ENCODE data around the gene COX7A2. TPM values are rescaled to one million over a fixed set of nuclear protein-coding genes. Genes with fewer than 3 reads are reported as not detected.

The COX7A2 gene
- total and polyA plus RNA-seq, 9 donors, result 178 to 377 (median 207) TPM

DNA sequence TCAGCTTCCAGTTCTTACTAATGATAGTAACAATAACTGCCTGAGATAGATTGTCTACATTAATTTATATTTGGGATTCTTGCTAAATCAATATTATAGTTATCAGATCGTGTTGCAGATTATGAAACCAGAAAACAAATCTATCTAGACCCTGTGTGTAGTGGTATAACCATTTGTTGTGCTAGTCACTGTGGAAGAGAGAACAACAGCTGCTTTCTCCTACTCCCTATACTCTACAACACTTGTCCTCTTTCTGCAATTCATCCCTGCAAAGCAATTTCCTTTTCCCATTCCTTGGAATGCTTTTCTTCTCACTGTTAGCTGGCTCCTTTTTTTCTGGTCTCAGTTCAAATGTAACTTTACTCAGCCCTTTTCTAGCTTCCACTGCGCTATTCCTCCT is 8.3 kb downstream of the COX7A2 start:
- Histone ChIP-seq H3K27me3 (no peaks in the 10 kb centered on the region), H3K36me3 (no peaks in the 10 kb centered on the region), H3K4me3 (no peak overlapping the region), H3K4me1 (ENCODE audit: insufficient read depth) (peaks cover 3% of the 10 kb centered on the region), H3K27ac (no peak overlapping the region), H3K9me3 (no peaks in the 10 kb centered on the region)
- intact Hi-C loops (cut with DNase I), result no loop called here
- no peak for DNase-seq
- TF ChIP-seq, protein P1, sequence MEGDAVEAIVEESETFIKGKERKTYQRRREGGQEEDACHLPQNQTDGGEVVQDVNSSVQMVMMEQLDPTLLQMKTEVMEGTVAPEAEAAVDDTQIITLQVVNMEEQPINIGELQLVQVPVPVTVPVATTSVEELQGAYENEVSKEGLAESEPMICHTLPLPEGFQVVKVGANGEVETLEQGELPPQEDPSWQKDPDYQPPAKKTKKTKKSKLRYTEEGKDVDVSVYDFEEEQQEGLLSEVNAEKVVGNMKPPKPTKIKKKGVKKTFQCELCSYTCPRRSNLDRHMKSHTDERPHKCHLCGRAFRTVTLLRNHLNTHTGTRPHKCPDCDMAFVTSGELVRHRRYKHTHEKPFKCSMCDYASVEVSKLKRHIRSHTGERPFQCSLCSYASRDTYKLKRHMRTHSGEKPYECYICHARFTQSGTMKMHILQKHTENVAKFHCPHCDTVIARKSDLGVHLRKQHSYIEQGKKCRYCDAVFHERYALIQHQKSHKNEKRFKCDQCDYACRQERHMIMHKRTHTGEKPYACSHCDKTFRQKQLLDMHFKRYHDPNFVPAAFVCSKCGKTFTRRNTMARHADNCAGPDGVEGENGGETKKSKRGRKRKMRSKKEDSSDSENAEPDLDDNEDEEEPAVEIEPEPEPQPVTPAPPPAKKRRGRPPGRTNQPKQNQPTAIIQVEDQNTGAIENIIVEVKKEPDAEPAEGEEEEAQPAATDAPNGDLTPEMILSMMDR (IDR thresholded peaks at IDR 0.05), result no peak
- TF ChIP-seq EP300 (IDR thresholded peaks at IDR 0.05) (no peak), POLR2A (IDR thresholded peaks at IDR 0.05) (no peak)
- 77 to 89% (median 84%) methylated on average over 2 of the region's 2 CpGs for WGBS, 3 donors

DNA sequence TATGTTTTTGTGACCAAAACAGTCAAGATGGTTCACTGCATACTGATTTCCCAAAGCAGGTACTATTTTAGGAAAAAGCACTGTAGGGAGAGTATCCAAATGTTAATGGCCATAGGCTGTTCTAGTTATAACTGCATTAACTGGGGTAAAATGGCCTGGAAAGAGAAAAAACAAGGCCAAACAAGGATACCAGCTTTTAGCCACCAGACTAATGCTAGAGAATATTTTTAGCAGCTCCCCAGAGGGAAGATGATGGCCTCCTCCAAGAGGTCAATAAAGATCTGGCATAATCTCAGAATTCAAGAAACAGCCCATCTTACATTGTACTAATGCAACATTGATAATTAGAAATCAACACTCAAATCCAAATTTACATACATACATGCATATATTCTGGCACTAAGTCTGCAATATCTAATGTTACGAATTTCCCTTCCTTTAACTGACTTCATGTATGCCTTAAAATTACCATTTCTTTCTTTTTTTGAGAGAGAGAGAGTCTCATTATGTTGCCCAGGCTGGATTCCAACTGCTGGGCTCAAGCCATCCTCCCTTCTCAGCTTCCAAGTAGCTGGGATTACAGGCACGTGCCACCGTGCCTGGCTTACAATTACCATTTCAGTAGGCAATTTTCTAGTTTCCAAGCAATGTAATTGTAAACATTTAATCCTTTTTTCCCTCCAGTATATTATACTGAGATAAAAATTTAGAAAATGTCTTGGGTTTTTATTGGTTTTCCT is 9.3 kb downstream of the COX7A2 start:
- Histone ChIP-seq H3K4me1 (ENCODE audit: insufficient read depth) (peaks cover 3% of the 10 kb centered on the region), H3K27ac (no peak overlapping the region), H3K9me3 (no peaks in the 10 kb centered on the region), H3K36me3 (no peaks in the 10 kb centered on the region), H3K4me3 (no peak overlapping the region), H3K27me3 (no peaks in the 10 kb centered on the region)
- intact Hi-C loops (cut with DNase I), result no loop called here
- no peak for DNase-seq
- WGBS, 3 donors, result 27 to 34% (median 28%) methylated on average over 3 of the region's 3 CpGs
- TF ChIP-seq POLR2A (IDR thresholded peaks at IDR 0.05) (no peak), EP300 (IDR thresholded peaks at IDR 0.05) (no peak)
- TF ChIP-seq, protein P1 (IDR thresholded peaks at IDR 0.05), result no peak

DNA sequence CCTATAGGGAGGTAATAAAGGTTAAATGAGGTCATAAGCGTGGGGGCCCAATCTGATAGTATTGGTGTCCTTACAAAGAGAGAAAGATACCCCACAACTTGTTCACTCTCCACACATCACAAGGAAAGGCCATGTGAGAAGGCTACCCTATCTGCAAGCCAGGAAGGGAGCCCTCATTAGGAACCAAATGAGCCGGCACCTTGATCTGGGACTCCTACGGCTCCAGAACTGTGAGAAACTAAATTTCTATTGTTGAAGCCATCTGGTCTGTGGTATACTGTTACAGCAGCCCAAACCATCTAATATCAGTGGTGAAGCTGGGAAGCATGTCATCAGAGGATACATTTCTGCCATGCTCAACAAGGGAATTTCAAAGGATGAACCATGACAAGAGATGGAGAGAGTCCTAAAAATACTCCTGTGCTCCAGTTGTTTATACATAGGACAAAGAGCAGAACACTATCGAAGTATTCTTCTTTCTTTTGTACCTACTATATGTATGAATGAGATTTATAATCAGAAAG is 10.4 kb downstream of the COX7A2 start:
- Histone ChIP-seq H3K4me3 (no peak overlapping the region), H3K27ac (no peak overlapping the region), H3K27me3 (no peaks in the 10 kb centered on the region), H3K4me1 (ENCODE audit: insufficient read depth) (peaks cover 3% of the 10 kb centered on the region), H3K9me3 (no peaks in the 10 kb centered on the region), H3K36me3 (no peaks in the 10 kb centered on the region)
- intact Hi-C loops (cut with DNase I), result no loop called here
- WGBS, 3 donors, result 88 to 91% (median 90%) methylated on average over 4 of the region's 4 CpGs
- TF ChIP-seq EP300 (IDR thresholded peaks at IDR 0.05) (no peak), POLR2A (IDR thresholded peaks at IDR 0.05) (no peak)
- TF ChIP-seq, protein P1 (IDR thresholded peaks at IDR 0.05), result no peak
- DNase-seq, result no peak

DNA sequence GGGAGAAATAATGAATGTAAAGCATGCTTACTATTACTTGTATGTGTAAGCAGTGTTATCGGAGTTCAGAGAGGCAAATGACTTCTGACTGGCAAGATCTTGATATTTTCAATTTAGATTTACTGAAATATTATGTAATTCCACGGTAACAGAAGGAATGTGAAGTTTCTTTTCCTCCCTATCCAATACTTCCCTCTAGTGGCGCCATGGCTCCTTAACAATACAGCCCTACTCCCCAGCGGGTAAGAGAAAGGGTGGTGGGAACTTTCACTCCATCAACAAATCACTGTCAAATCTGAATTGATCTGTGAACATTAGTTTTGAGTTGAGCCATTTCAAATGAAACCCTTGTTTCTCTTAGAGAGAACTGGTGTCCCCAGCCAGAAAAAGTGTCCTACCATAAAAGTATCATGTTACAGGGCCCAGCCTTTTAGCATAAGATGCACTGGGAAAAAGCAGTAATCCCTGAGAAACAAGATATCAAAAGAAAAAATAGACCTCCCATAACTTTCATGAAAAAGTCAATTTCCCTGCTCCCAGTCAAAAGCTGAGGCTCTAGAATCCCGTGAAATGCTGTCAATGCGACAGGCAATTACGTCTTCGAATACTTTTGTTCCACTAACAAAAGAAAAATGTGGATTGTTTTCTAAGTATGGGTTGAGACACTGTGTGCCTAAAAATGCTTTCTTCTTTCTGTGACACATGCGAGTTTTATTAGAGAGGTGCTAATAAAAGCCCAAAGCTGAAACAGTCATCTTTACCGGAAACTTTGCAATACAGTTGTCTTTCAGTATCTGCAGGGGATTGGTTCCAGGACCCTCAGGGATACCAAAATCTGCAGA is 12.9 kb downstream of the COX7A2 start:
- H3K27ac ChIP-seq, result no peak overlapping the region
- TF ChIP-seq, protein P1 (IDR thresholded peaks at IDR 0.05), result peak; percentile 13 to 44 (median 43)
- no peak for TF ChIP-seq POLR2A (IDR thresholded peaks at IDR 0.05)
- H3K4me1 ChIP-seq (ENCODE audit: insufficient read depth), result peaks cover 3% of the 10 kb centered on the region
- H3K27me3 ChIP-seq, result no peaks in the 10 kb centered on the region
- intact Hi-C loops (cut with DNase I), result no loop called here
- no peak overlapping the region for H3K4me3 ChIP-seq
- H3K9me3 ChIP-seq, result no peaks in the 10 kb centered on the region
- DNase-seq, result peak in 1 of 5 donors; percentile 47
- no peaks in the 10 kb centered on the region for H3K36me3 ChIP-seq
- WGBS, 3 donors, result 54 to 58% (median 55%) methylated on average over 10 of the region's 10 CpGs
